H1 (cell line): Measurements from ENCODE around the gene DNAH10. TPM values are rescaled to one million over a fixed set of nuclear protein-coding genes. Genes with fewer than 3 reads are reported as not detected.

Experiments
- CTCF ChIA-PET: fragments of 300-600 bp; sonication (Branson Sonifier 250); formaldehyde crosslinking; loops from one replicate; lab custom pipeline; 2021; ENCODE audit not compliant: partially characterized antibody; lab: Charles Lee
- POLR2A ChIA-PET: fragments of 300-600 bp; sonication (Branson Sonifier 250); formaldehyde crosslinking; loops from one replicate; lab custom pipeline; 2021; ENCODE audit warnings: inconsistent platforms; ENCODE audit not compliant: partially characterized antibody; lab: Charles Lee
- DNase-seq, 2 experiments: peaks; one replicate each; pipeline versions ENCODE4 v3.0.0 to v3.0.0-alpha.2; 2010 to 2022; ENCODE audit warnings: low spot score in 2 of 2, low read depth in 1 of 2, mixed read lengths in 1 of 2
- FAIRE-seq: peaks from 2 replicates; lab custom pipeline; 2011; peaks lifted over from hg19 to GRCh38; lab: Jason Lieb, UNC
- H2AFZ ChIP-seq: 2 replicates; pipeline ENCODE4 v1.8.1; 2012; ENCODE audit warnings: low read length, inconsistent platforms
- H2AK5ac ChIP-seq: 2 replicates; pipeline ENCODE4 v1.6.1; 2013; ENCODE audit warnings: low read depth, low read length
- H2BK120ac ChIP-seq: replicated peaks from 2 replicates; pipeline ENCODE3; 2013; ENCODE audit warnings: low read depth, low read length, inconsistent platforms
- H2BK12ac ChIP-seq: 2 replicates; pipeline ENCODE4 v1.6.1; 2013; ENCODE audit warnings: low read depth, low read length
- H2BK15ac ChIP-seq: 2 replicates; pipeline ENCODE4 v1.6.1; 2013; ENCODE audit warnings: low read length
- H2BK20ac ChIP-seq: 2 replicates; pipeline ENCODE4 v1.6.1; 2013; ENCODE audit warnings: low read length
- H2BK5ac ChIP-seq: 2 replicates; pipeline ENCODE4 v1.6.1; 2013; ENCODE audit warnings: low read depth, low read length
- H3K14ac ChIP-seq: 2 replicates; pipeline ENCODE4 v1.6.1; 2013; ENCODE audit warnings: inconsistent platforms; ENCODE audit not compliant: insufficient read length
- H3K18ac ChIP-seq: 2 replicates; pipeline ENCODE4 v1.6.1; 2013; ENCODE audit warnings: low read length; ENCODE audit errors: extremely low read depth
- H3K23ac ChIP-seq: 2 replicates; pipeline ENCODE4 v1.6.1; 2013; ENCODE audit warnings: inconsistent platforms; ENCODE audit not compliant: insufficient read length
- H3K23me2 ChIP-seq: 2 replicates; pipeline ENCODE4 v1.6.1; 2013; ENCODE audit warnings: low read depth, low read length
- H3K27ac ChIP-seq: 2 replicates; pipeline ENCODE4 v1.6.1; 2011; ENCODE audit warnings: low read depth, low read length, inconsistent platforms
- H3K27me3 ChIP-seq, 4 experiments: replicated peaks in 1 of 4; 1 replicate in 1 of 4; 2 replicates in 3 of 4; pipeline versions ENCODE4 v1.6.1 to v1.8.1; 2011 to 2013; ENCODE audit warnings: low read length in 3 of 4, mild to moderate bottlenecking in 3 of 4, inconsistent platforms in 2 of 4, mixed read lengths in 2 of 4, moderate library complexity in 1 of 4; ENCODE audit not compliant: control insufficient read depth in 3 of 4, insufficient read depth in 3 of 4; ENCODE audit errors: extremely low read depth in 1 of 4
- H3K36me3 ChIP-seq, 4 experiments: 2 replicates each; pipeline versions ENCODE4 v1.6.1 to v1.8.1; 2011 to 2013; ENCODE audit warnings: mild to moderate bottlenecking in 4 of 4, low read length in 3 of 4, moderate library complexity in 2 of 4, control low read depth in 1 of 4, inconsistent platforms in 1 of 4; ENCODE audit not compliant: insufficient read depth in 4 of 4, control insufficient read depth in 2 of 4
- H3K4ac ChIP-seq: replicated peaks from 2 replicates; pipeline ENCODE3; 2013; ENCODE audit warnings: low read length, low read depth, mixed read lengths, inconsistent platforms; ENCODE audit not compliant: insufficient read length
- H3K4me1 ChIP-seq, 4 experiments: replicated peaks in 1 of 4; 1 replicate in 1 of 4; 2 replicates in 3 of 4; pipeline versions ENCODE4 v1.6.1 to v1.8.1; 2011 to 2013; ENCODE audit warnings: low read length in 3 of 4, inconsistent platforms in 2 of 4, mixed read lengths in 1 of 4; ENCODE audit not compliant: insufficient read depth in 4 of 4, control insufficient read depth in 3 of 4
- H3K4me2 ChIP-seq, 2 experiments: 2 replicates each; pipeline versions ENCODE4 v1.6.1 to v1.8.1; 2011 to 2013; ENCODE audit warnings: low read depth in 2 of 2, low read length in 2 of 2, control low read depth in 1 of 2, inconsistent platforms in 1 of 2, mild to moderate bottlenecking in 1 of 2; ENCODE audit not compliant: insufficient read depth in 1 of 2
- H3K4me3 ChIP-seq, 4 experiments: fragments of 200-600, 300-600 bp in 1 of 4; sonication (generic), shearing (Covaris generic), sonication (Bioruptor Twin) in 1 of 4; 2 replicates each; pipeline versions ENCODE4 v1.5.1 to v1.8.1; 2011 to 2016; ENCODE audit warnings: low read length in 4 of 4, low read depth in 3 of 4, control low read depth in 2 of 4, inconsistent platforms in 2 of 4, mild to moderate bottlenecking in 2 of 4, mixed read lengths in 1 of 4, moderate library complexity in 1 of 4; ENCODE audit not compliant: insufficient read depth in 2 of 4; ENCODE audit errors: extremely low read depth in 1 of 4
- H3K56ac ChIP-seq: replicated peaks from 2 replicates; pipeline ENCODE3; 2013; ENCODE audit warnings: low read depth, mild to moderate bottlenecking, mixed read lengths, low read length, inconsistent platforms; ENCODE audit not compliant: insufficient read length
- H3K79me1 ChIP-seq: 2 replicates; pipeline ENCODE4 v1.6.1; 2013; ENCODE audit warnings: low read depth, low read length, control low read depth
- H3K79me2 ChIP-seq, 2 experiments: 2 replicates each; pipeline versions ENCODE4 v1.6.1 to v1.8.1; 2012 to 2013; ENCODE audit warnings: low read length in 2 of 2, mild to moderate bottlenecking in 2 of 2, inconsistent platforms in 1 of 2; ENCODE audit not compliant: insufficient read depth in 2 of 2, control insufficient read depth in 1 of 2
- H3K9ac ChIP-seq, 4 experiments: replicated peaks in 1 of 4; 1 replicate in 1 of 4; 2 replicates in 3 of 4; pipeline versions ENCODE4 v1.6.1 to v1.8.1; 2011 to 2013; ENCODE audit warnings: low read depth in 3 of 4, low read length in 3 of 4, control low read depth in 2 of 4, mild to moderate bottlenecking in 2 of 4, moderate library complexity in 2 of 4, inconsistent platforms in 1 of 4; ENCODE audit errors: extremely low read depth in 1 of 4
- H3K9me3 ChIP-seq, 2 experiments: 2 replicates each; pipeline versions ENCODE4 v1.6.1 to v1.8.1; 2012 to 2013; ENCODE audit warnings: mild to moderate bottlenecking in 2 of 2, moderate library complexity in 2 of 2, control low read depth in 1 of 2, inconsistent platforms in 1 of 2, low read depth in 1 of 2, low read length in 1 of 2, mixed read lengths in 1 of 2; ENCODE audit not compliant: insufficient read depth in 2 of 2
- H4K20me1 ChIP-seq, 2 experiments: replicated peaks in 1 of 2; 2 replicates each; pipeline versions ENCODE3 to v1.8.1; 2011 to 2013; ENCODE audit warnings: inconsistent platforms in 2 of 2, low read length in 2 of 2, mild to moderate bottlenecking in 1 of 2; ENCODE audit not compliant: insufficient read depth in 2 of 2, control insufficient read depth in 1 of 2
- H4K5ac ChIP-seq: 2 replicates; pipeline ENCODE4 v1.6.1; 2013; ENCODE audit warnings: low read length, low read depth, mixed read lengths, inconsistent platforms; ENCODE audit not compliant: insufficient read length
- H4K8ac ChIP-seq: 2 replicates; pipeline ENCODE4 v1.8.0; 2013; ENCODE audit warnings: mild to moderate bottlenecking, moderate library complexity, low read length, inconsistent platforms; ENCODE audit not compliant: insufficient read depth; ENCODE audit errors: extremely low read depth
- H4K91ac ChIP-seq: replicated peaks from 2 replicates; pipeline ENCODE3; 2013; ENCODE audit warnings: low read length, mixed read lengths, inconsistent platforms; ENCODE audit not compliant: insufficient read length
- CBX8 ChIP-seq: fragments of 300-800, 300-1000 bp; sonication (generic); IDR thresholded peaks from 2 replicates; pipeline ENCODE4 v1.7.1; 2016; ENCODE audit warnings: low read depth, low read length, borderline replicate concordance
- CEBPB ChIP-seq: IDR thresholded peaks from 2 replicates; pipeline ENCODE4 v1.6.1; 2012; ENCODE audit warnings: low read depth, low read length
- KDM4A ChIP-seq: IDR thresholded peaks from one replicate; pipeline ENCODE4 v1.7.1; 2012; ENCODE audit warnings: low read depth, mild to moderate bottlenecking, moderate library complexity, low read length, inconsistent platforms; ENCODE audit not compliant: severe bottlenecking
- SRF ChIP-seq: IDR thresholded peaks from 2 replicates; pipeline ENCODE4 v1.6.1; 2011; ENCODE audit warnings: mild to moderate bottlenecking, low read depth, low read length, moderate library complexity
- ZNF274 ChIP-seq: IDR thresholded peaks from 2 replicates; pipeline ENCODE4 v1.7.0; 2012; ENCODE audit warnings: low read length, borderline replicate concordance; ENCODE audit errors: extremely low read depth
- WGBS, 2 experiments: shearing (Covaris generic) in 1 of 2; methylation state at CpG; one replicate each; pipeline versions ENCODE4 v1.1.6 to v1.1.7; 2013 to 2015; ENCODE audit warnings: low lambda C conversion rate in 2 of 2, mixed read lengths in 2 of 2, inconsistent platforms in 1 of 2, low coverage in 1 of 2, missing lambda C conversion rate in 1 of 2; ENCODE audit not compliant: insufficient replicate concordance in 2 of 2, insufficient coverage in 1 of 2, insufficient read length in 1 of 2; ENCODE audit errors: extremely low coverage in 1 of 2, missing lambda C conversion rate in 1 of 2; 5-methylcytosine and 5-hydroxymethylcytosine counted together
- polyA plus RNA-seq, 7 experiments: library from polyadenylated mRNA; depleted of rRNA in 3 of 7; stranded (reverse) in 5 of 7; unstranded in 2 of 7; fragments of >200 nt in 5 of 7; fragments of 200-250 nt in 2 of 7; gene quantifications; 1 replicate in 5 of 7; 2 replicates in 1 of 7; 4 replicates in 1 of 7; pipeline versions ENCODE4 v1.2.1 to v1.2.3, GENCODE V29; 2011 to 2013; ENCODE audit warnings: missing spikeins in 2 of 7, mixed read lengths in 2 of 7
- total RNA-seq: library from RNA; stranded (reverse); fragmentation: NEBNext Ultra II Directional; extraction: Animal tissue kit (Norgen Biotek cat#: 25700); gene quantifications from 2 replicates; pipeline ENCODE4 v1.2.1, GENCODE V29; 2021

The DNAH10 gene
- total and polyA plus RNA-seq, 2 of the 8 experiments (the other 6 are each of a cell fraction or from before 2014, with no cell fraction given) = 0.02 to 0.24 TPM

GRCh38 chr12:123895451-123895850 lies 133.3 kb downstream of the DNAH10 start:
- no peak overlapping the region for H3K4me3 ChIP-seq
- no peak overlapping the region for H4K8ac ChIP-seq
- H3K4me1 ChIP-seq = peaks cover 0 to 6% (median 1%) of the 10 kb centered on the region in 4 experiments; a peak in 4 of 7 replicates
- H3K9ac ChIP-seq = no peak overlapping the region
- no peaks in the 10 kb centered on the region for H3K79me1 ChIP-seq
- H2AK5ac ChIP-seq = no peak overlapping the region
- no peaks in the 10 kb centered on the region for H3K79me2 ChIP-seq
- no peak overlapping the region for H2AFZ ChIP-seq
- no peak for TF ChIP-seq CBX8
- no peak for TF ChIP-seq CEBPB
- TF ChIP-seq KDM4A = no peak
- no peak for TF ChIP-seq SRF
- no peak for TF ChIP-seq ZNF274
- TF ChIP-seq, all 59 proteins: peak for 0
- no peak overlapping the region for H4K91ac ChIP-seq
- ChIA-PET POLR2A (no interaction called here), CTCF (no interaction called here)
- H4K5ac ChIP-seq = no peak overlapping the region
- no peak overlapping the region for H3K18ac ChIP-seq
- no peak overlapping the region for H2BK15ac ChIP-seq
- no peak for FAIRE-seq
- 0 out of 7 replicates have a peak, but pooled peaks cover 0 to 5% (median 0%) of the 10 kb centered on the region in 4 experiments for H3K27me3 ChIP-seq
- no peak overlapping the region for H2BK5ac ChIP-seq
- DNase-seq = no peak
- H2BK12ac ChIP-seq = no peak overlapping the region
- WGBS, 2 experiments = 89% methylated on average over 8 of the region's 8 CpGs; no CpG with 5 or more reads in 1 of the 2 experiments
- H4K20me1 ChIP-seq = no peaks in the 10 kb centered on the region
- no peak overlapping the region for H3K4me2 ChIP-seq
- no peak overlapping the region for H3K27ac ChIP-seq
- no peak overlapping the region for H3K14ac ChIP-seq
- H3K23ac ChIP-seq = no peak overlapping the region
- no peaks in the 10 kb centered on the region; the same call in 1 of the 2 replicates for H3K23me2 ChIP-seq
- H3K36me3 ChIP-seq = no peaks in the 10 kb centered on the region
- no peak overlapping the region for H2BK20ac ChIP-seq
- peaks cover 0 to 3% of the 10 kb centered on the region in 2 experiments; a peak in 1 of 4 replicates for H3K9me3 ChIP-seq
- H3K56ac ChIP-seq = no peak overlapping the region
- no peak overlapping the region for H2BK120ac ChIP-seq
- no peak overlapping the region for H3K4ac ChIP-seq
